Vagina (tissue), 2 donors: ENCODE measurements around the gene PRKAR1B. TPM values are rescaled to one million over a fixed set of nuclear protein-coding genes. Genes with fewer than 3 reads are reported as not detected.

ENCODE experiments used
- DNase-seq, 2 donors: peaks; one replicate each; pipeline ENCODE4 v3.0.0-alpha.2; 2017; ENCODE audit errors: extremely low spot score in 2 of 2
- H3K27ac ChIP-seq: fragments of 200-600 bp; sonication (generic); one replicate; pipeline ENCODE4 v1.5.1; 2019
- H3K27me3 ChIP-seq: fragments of 200-600 bp; sonication (generic); one replicate; pipeline ENCODE4 v1.5.1; 2019
- H3K36me3 ChIP-seq, 2 donors: fragments of 200-600 bp; sonication (generic); one replicate each; pipeline ENCODE4 v1.5.1; 2017 to 2019
- H3K4me1 ChIP-seq: fragments of 200-600 bp; sonication (generic); one replicate; pipeline ENCODE4 v1.5.1; 2019
- H3K4me3 ChIP-seq, 2 donors: fragments of 200-600 bp; sonication (generic); 1 replicate in 1 of 2; 2 replicates in 1 of 2; pipeline ENCODE4 v1.5.1; 2016 to 2019
- H3K9me3 ChIP-seq: fragments of 200-600 bp; sonication (generic); one replicate; pipeline ENCODE4 v1.5.1; 2019
- CTCF ChIP-seq, 3 experiments: fragments of 450-650 bp in 2 of 3; fragments of 200-600 bp in 1 of 3; sonication (generic) in 1 of 3; IDR thresholded peaks; one replicate each; pipeline ENCODE4 v1.5.1; 2017 to 2019; ENCODE audit warnings: antibody characterized with exemption in 3 of 3, mild to moderate bottlenecking in 2 of 3, moderate library complexity in 2 of 3
- POLR2A ChIP-seq, 2 donors: fragments of 450-650 bp; IDR thresholded peaks; one replicate each; pipeline ENCODE4 v1.6.1; 2017; ENCODE audit warnings: antibody characterized with exemption in 2 of 2, mild to moderate bottlenecking in 2 of 2, moderate library complexity in 2 of 2
- POLR2AphosphoS5 ChIP-seq, 2 donors: sonication (generic); formaldehyde crosslinking; IDR thresholded peaks; one replicate each; pipeline ENCODE4 v1.9.0; 2017; ENCODE audit warnings: antibody characterized with exemption in 2 of 2, mild to moderate bottlenecking in 2 of 2, low read depth in 1 of 2; ENCODE audit not compliant: insufficient read depth in 1 of 2
- intact Hi-C: fragments of 100-400 bp; cut with DNase I; formaldehyde crosslinking; loops from one replicate; pipeline ENCODE4 v1.15.1; 2023
- total RNA-seq: library from RNA; depleted of rRNA; stranded (reverse); fragments of >200 nt; gene quantifications from one replicate; pipeline ENCODE4 v1.2.3, GENCODE V29; 2016

PRKAR1B gene
- total RNA-seq, 1 donor from 2014 or later = 31.4 TPM

GRCh38 chr7:750111-750905 is 23.2 kb upstream of the PRKAR1B start:
- Histone ChIP-seq H3K27me3 (no peaks in the 10 kb centered on the region), H3K36me3 (peaks cover 0 to 9% of the 10 kb centered on the region in 2 donors), H3K27ac (no peak overlapping the region), H3K4me3 (no peak overlapping the region), H3K9me3 (no peaks in the 10 kb centered on the region), H3K4me1 (no peaks in the 10 kb centered on the region)
- TF ChIP-seq POLR2AphosphoS5 (IDR thresholded peaks at IDR 0.05; ENCODE audit: insufficient read depth in 1 of 2, low read depth in 1 of 2) = no peak
- no peak for TF ChIP-seq POLR2A (IDR thresholded peaks at IDR 0.05)
- TF ChIP-seq CTCF (IDR thresholded peaks at IDR 0.05) = no peak
- intact Hi-C loops = no loop called here
- DNase-seq = no peak

- no peaks in the 10 kb centered on the region for H3K4me1 ChIP-seq
- no peak overlapping the region for H3K27ac ChIP-seq
- intact Hi-C loops = no loop called here
- DNase-seq = no peak
- TF ChIP-seq POLR2A (IDR thresholded peaks at IDR 0.05) = no peak
- TF ChIP-seq CTCF (IDR thresholded peaks at IDR 0.05) = no peak
- no peak for TF ChIP-seq POLR2AphosphoS5 (IDR thresholded peaks at IDR 0.05; ENCODE audit: insufficient read depth in 1 of 2, low read depth in 1 of 2)
- H3K27me3 ChIP-seq = no peaks in the 10 kb centered on the region
- no peak overlapping the region for H3K4me3 ChIP-seq
- H3K36me3 ChIP-seq = no peaks in the 10 kb centered on the region
- H3K9me3 ChIP-seq = no peaks in the 10 kb centered on the region
Measured at GRCh38 chr7:749140-749551, 22.1 kb upstream of the PRKAR1B start.

- H3K36me3 ChIP-seq = no peaks in the 10 kb centered on the region
- no peaks in the 10 kb centered on the region for H3K4me1 ChIP-seq
- no peaks in the 10 kb centered on the region for H3K27me3 ChIP-seq
- no peaks in the 10 kb centered on the region for H3K9me3 ChIP-seq
- H3K27ac ChIP-seq = no peak overlapping the region
- TF ChIP-seq POLR2A (IDR thresholded peaks at IDR 0.05) = no peak
- TF ChIP-seq CTCF (IDR thresholded peaks at IDR 0.05) = no peak
- TF ChIP-seq POLR2AphosphoS5 (IDR thresholded peaks at IDR 0.05; ENCODE audit: insufficient read depth in 1 of 2, low read depth in 1 of 2) = no peak
- DNase-seq = no peak
- no peak overlapping the region for H3K4me3 ChIP-seq
- intact Hi-C loops = no loop called here
Measured at GRCh38 chr7:748446-748845, 21.4 kb upstream of the PRKAR1B start.

GRCh38 chr7:747186-747585 is 20.1 kb upstream of the PRKAR1B start:
- Histone ChIP-seq H3K4me1 (no peaks in the 10 kb centered on the region), H3K9me3 (no peaks in the 10 kb centered on the region), H3K4me3 (no peak overlapping the region), H3K36me3 (no peaks in the 10 kb centered on the region), H3K27me3 (no peaks in the 10 kb centered on the region), H3K27ac (no peak overlapping the region)
- TF ChIP-seq CTCF (IDR thresholded peaks at IDR 0.05) = no peak
- no peak for TF ChIP-seq POLR2A (IDR thresholded peaks at IDR 0.05)
- no peak for TF ChIP-seq POLR2AphosphoS5 (IDR thresholded peaks at IDR 0.05; ENCODE audit: insufficient read depth in 1 of 2, low read depth in 1 of 2)
- intact Hi-C loops = no loop called here
- no peak for DNase-seq
